ENCODE data around the gene PPT2. TPM values are rescaled to one million over a fixed set of nuclear protein-coding genes. Genes with fewer than 3 reads are reported as not detected.

PPT2 gene
- total RNA-seq, 2 donors from 2014 or later, result 18.6 to 32.9 TPM

GRCh38 chr6:32117461-32117860, 36.5 kb upstream of the PPT2 start:
- Histone ChIP-seq H3K36me3 (peaks cover 23 to 28% of the 10 kb centered on the region in 2 donors), H3K27ac (no peak overlapping the region), H3K4me3 (no peak overlapping the region), H3K9me3 (no peaks in the 10 kb centered on the region), H3K27me3 (replicated peaks; ENCODE audit: insufficient read depth) (no peaks in the 10 kb centered on the region), H3K4me1 (replicated peaks) (no peaks in the 10 kb centered on the region)
- 84% methylated on average over 9 of the region's 9 CpGs for WGBS
- intact Hi-C loops (cut with DNase I), result no loop called here
- DNase-seq (ENCODE audit: low spot score), result no peak
- TF ChIP-seq POLR2AphosphoS5 (IDR thresholded peaks at IDR 0.05) (no peak), CTCF (IDR thresholded peaks at IDR 0.05) (no peak), POLR2A (IDR thresholded peaks at IDR 0.05) (no peak)

GRCh38 chr6:32118782-32119628, 34.9 kb upstream of the PPT2 start:
- Histone ChIP-seq H3K4me3 (no peak overlapping the region), H3K27me3 (replicated peaks; ENCODE audit: insufficient read depth) (no peaks in the 10 kb centered on the region), H3K9me3 (no peaks in the 10 kb centered on the region), H3K4me1 (replicated peaks) (no peaks in the 10 kb centered on the region), H3K36me3 (peaks cover 23 to 28% of the 10 kb centered on the region in 2 donors), H3K27ac (peak overlapping the region; percentile 47 to 52)
- intact Hi-C loops (cut with DNase I), result loop anchor here (1.0 to 2.0 kb wide), 2 partner anchors 35 to 76 kb away; partner anchors contain the start of gene PPT2
- no peak for TF ChIP-seq POLR2A (IDR thresholded peaks at IDR 0.05)
- peak; percentile 73 for TF ChIP-seq POLR2AphosphoS5 (IDR thresholded peaks at IDR 0.05)
- peak; percentile 63 to 96 (median 92) for TF ChIP-seq CTCF (IDR thresholded peaks at IDR 0.05)
- DNase-seq (ENCODE audit: low spot score), result peak; percentile 84
- WGBS, result 17% methylated on average over 17 of the region's 17 CpGs

- TF ChIP-seq POLR2AphosphoS5 (IDR thresholded peaks at IDR 0.05) (no peak), POLR2A (IDR thresholded peaks at IDR 0.05) (no peak), CTCF (IDR thresholded peaks at IDR 0.05) (no peak)
- DNase-seq (ENCODE audit: low spot score), result no peak
- 98% methylated on average over 12 of the region's 12 CpGs for WGBS
- H3K36me3 ChIP-seq, result peaks cover 23 to 27% of the 10 kb centered on the region in 2 donors
- no peaks in the 10 kb centered on the region for H3K9me3 ChIP-seq
- no peaks in the 10 kb centered on the region for H3K27me3 ChIP-seq (replicated peaks; ENCODE audit: insufficient read depth)
- no peak overlapping the region for H3K4me3 ChIP-seq
- no peaks in the 10 kb centered on the region for H3K4me1 ChIP-seq (replicated peaks)
- H3K27ac ChIP-seq, result no peak overlapping the region
- intact Hi-C loops (cut with DNase I), result no loop called here
Observed at GRCh38 chr6:32120573-32121059, 33.3 kb upstream of the PPT2 start.

GRCh38 chr6:32123681-32124080, 30.3 kb upstream of the PPT2 start:
- H3K27ac ChIP-seq, result no peak overlapping the region
- H3K4me1 ChIP-seq (replicated peaks), result peaks cover 13% of the 10 kb centered on the region
- H3K27me3 ChIP-seq (replicated peaks; ENCODE audit: insufficient read depth), result no peaks in the 10 kb centered on the region
- intact Hi-C loops (cut with DNase I), result no loop called here
- H3K4me3 ChIP-seq, result no peak overlapping the region
- peaks cover 12 to 17% of the 10 kb centered on the region in 2 donors for H3K36me3 ChIP-seq
- WGBS, result 82% methylated on average over 4 of the region's 4 CpGs
- H3K9me3 ChIP-seq, result no peaks in the 10 kb centered on the region
- TF ChIP-seq POLR2AphosphoS5 (IDR thresholded peaks at IDR 0.05) (no peak), POLR2A (IDR thresholded peaks at IDR 0.05) (no peak), CTCF (IDR thresholded peaks at IDR 0.05) (no peak)
- DNase-seq (ENCODE audit: low spot score), result no peak

Data from prostate gland (tissue), 2 donors.